ENCODE data around the gene PXT1.

Gene PXT1

DNA sequence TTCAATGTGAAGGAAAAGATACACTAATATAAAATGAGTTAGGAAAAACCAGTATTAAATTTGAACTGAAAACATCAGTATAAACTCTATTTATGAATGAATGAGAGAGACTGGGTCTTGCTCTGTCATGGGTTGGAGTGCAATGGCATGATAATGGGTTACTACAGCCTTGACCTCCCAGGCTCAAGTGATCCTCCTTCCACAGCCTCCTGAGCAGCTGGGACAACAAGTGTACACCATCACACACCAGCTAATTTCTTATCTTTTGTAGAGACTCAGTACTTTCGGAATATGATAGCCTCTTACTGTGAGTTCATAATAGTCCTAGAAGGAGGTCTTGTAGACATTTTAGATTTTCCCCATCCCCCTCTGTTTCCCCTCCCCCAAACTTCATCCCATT lies 21.6 kb upstream of the PXT1 start:
- H3K4me3 ChIP-seq (ENCODE audit: low read length) = no peak overlapping the region
- H3K9ac ChIP-seq (ENCODE audit: low read length) = no peak overlapping the region
- H3K36me3 ChIP-seq (replicated peaks; ENCODE audit: low read depth, low read length) = peaks cover 16% of the 10 kb centered on the region
- TF ChIP-seq EZH2phosphoT487 (IDR thresholded peaks at IDR 0.05; ENCODE audit: low read depth) = no peak
- TF ChIP-seq, protein P1, sequence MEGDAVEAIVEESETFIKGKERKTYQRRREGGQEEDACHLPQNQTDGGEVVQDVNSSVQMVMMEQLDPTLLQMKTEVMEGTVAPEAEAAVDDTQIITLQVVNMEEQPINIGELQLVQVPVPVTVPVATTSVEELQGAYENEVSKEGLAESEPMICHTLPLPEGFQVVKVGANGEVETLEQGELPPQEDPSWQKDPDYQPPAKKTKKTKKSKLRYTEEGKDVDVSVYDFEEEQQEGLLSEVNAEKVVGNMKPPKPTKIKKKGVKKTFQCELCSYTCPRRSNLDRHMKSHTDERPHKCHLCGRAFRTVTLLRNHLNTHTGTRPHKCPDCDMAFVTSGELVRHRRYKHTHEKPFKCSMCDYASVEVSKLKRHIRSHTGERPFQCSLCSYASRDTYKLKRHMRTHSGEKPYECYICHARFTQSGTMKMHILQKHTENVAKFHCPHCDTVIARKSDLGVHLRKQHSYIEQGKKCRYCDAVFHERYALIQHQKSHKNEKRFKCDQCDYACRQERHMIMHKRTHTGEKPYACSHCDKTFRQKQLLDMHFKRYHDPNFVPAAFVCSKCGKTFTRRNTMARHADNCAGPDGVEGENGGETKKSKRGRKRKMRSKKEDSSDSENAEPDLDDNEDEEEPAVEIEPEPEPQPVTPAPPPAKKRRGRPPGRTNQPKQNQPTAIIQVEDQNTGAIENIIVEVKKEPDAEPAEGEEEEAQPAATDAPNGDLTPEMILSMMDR (IDR thresholded peaks at IDR 0.05; ENCODE audit: low read depth, low read length) = no peak
- H3K4me2 ChIP-seq (ENCODE audit: low read length) = no peak overlapping the region
- peaks cover 3% of the 10 kb centered on the region; the same call in 1 of the 2 replicates for H3K4me1 ChIP-seq (ENCODE audit: low read length)
- no peaks in the 10 kb centered on the region for H3K27me3 ChIP-seq (ENCODE audit: low read depth, low read length)
- H3K27ac ChIP-seq (ENCODE audit: low read length) = no peak overlapping the region
- no peaks in the 10 kb centered on the region for H3K9me3 ChIP-seq (ENCODE audit: insufficient read depth, low read length)
- peaks cover 69% of the 10 kb centered on the region for H3K79me2 ChIP-seq (ENCODE audit: low read length)
- peaks cover 41% of the 10 kb centered on the region for H4K20me1 ChIP-seq (ENCODE audit: insufficient read depth, low read length)
- H2AFZ ChIP-seq (ENCODE audit: low read depth, low read length) = no peak overlapping the region

DNA sequence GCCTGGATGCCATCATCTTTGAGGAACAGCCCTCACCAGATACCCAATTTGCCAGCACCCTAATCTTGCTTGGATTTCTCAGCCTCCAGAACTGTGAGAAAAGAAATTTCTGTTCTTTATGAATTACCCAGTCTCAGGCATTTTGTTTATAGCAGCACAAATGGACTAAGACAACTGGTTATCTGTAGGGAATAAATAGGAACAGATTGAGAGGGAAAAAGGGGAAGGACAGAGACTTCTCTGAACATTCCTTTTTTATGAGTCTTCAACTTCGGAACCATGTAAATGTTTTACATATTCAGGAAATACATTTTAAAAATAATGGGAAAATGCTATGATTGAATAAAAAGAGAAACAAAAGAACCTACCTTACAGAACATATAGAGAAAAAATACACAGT lies 21.0 kb upstream of the PXT1 start:
- Histone ChIP-seq H3K79me2 (ENCODE audit: low read length) (peaks cover 68% of the 10 kb centered on the region), H4K20me1 (ENCODE audit: insufficient read depth, low read length) (peaks cover 39% of the 10 kb centered on the region), H3K4me2 (ENCODE audit: low read length) (no peak overlapping the region), H3K27me3 (ENCODE audit: low read depth, low read length) (no peaks in the 10 kb centered on the region), H3K36me3 (replicated peaks; ENCODE audit: low read depth, low read length) (peaks cover 16% of the 10 kb centered on the region), H3K4me3 (ENCODE audit: low read length) (no peak overlapping the region), H3K9ac (ENCODE audit: low read length) (no peak overlapping the region), H3K27ac (ENCODE audit: low read length) (no peak overlapping the region), H3K4me1 (ENCODE audit: low read length) (no peaks in the 10 kb centered on the region), H3K9me3 (ENCODE audit: insufficient read depth, low read length) (no peaks in the 10 kb centered on the region), H2AFZ (ENCODE audit: low read depth, low read length) (no peak overlapping the region)
- TF ChIP-seq EZH2phosphoT487 (IDR thresholded peaks at IDR 0.05; ENCODE audit: low read depth) = no peak
- TF ChIP-seq, protein P1 (IDR thresholded peaks at IDR 0.05; ENCODE audit: low read depth, low read length) = no peak

DNA sequence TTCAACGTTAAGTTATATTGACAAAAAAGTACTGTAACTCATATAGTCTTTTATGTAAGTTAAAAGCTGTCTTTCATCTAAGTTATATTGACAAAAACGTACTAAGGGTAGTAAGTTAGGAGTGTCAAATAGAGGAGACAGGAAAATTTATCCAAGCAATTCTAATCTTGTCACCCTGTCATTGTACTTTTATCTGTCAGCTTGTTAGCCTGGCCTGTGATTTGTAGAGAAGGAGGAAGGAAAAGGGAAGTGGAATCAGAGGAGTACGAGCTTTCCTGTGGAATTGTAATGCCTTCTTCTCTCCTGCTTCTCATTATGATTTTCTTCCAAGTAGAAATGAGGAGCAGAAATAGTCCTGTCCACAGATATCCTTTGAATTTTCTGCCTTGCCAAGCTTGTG lies 19.0 kb upstream of the PXT1 start:
- TF ChIP-seq, protein P1 (IDR thresholded peaks at IDR 0.05; ENCODE audit: low read depth, low read length) = no peak
- no peak for TF ChIP-seq EZH2phosphoT487 (IDR thresholded peaks at IDR 0.05; ENCODE audit: low read depth)
- Histone ChIP-seq H2AFZ (ENCODE audit: low read depth, low read length) (no peak overlapping the region), H3K79me2 (ENCODE audit: low read length) (peaks cover 72% of the 10 kb centered on the region), H3K27ac (ENCODE audit: low read length) (no peak overlapping the region), H3K9ac (ENCODE audit: low read length) (no peak overlapping the region), H3K9me3 (ENCODE audit: insufficient read depth, low read length) (no peaks in the 10 kb centered on the region), H3K4me2 (ENCODE audit: low read length) (no peak overlapping the region), H4K20me1 (ENCODE audit: insufficient read depth, low read length) (peaks cover 41% of the 10 kb centered on the region), H3K4me1 (ENCODE audit: low read length) (no peaks in the 10 kb centered on the region), H3K27me3 (ENCODE audit: low read depth, low read length) (no peaks in the 10 kb centered on the region), H3K36me3 (replicated peaks; ENCODE audit: low read depth, low read length) (peaks cover 13% of the 10 kb centered on the region), H3K4me3 (ENCODE audit: low read length) (no peak overlapping the region)

DNA sequence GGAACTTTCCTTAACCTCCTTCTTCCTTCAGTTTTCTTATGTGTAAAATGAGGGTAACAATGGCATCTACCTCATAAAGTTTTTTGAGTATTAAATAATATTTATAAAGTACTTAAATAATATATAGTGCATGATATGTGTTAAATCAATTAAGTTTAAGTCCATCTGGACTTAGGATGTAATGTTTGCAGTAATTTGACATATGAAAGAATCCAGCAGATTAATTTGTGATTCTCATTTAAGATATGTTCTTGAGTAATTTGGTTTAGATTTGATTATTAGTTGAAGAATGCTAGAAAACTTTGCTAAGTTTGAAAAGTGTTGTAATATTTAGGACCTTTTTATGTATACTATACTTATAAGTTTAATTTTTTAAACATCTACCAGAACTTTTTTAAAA lies 18.3 kb upstream of the PXT1 start:
- no peak for TF ChIP-seq EZH2phosphoT487 (IDR thresholded peaks at IDR 0.05; ENCODE audit: low read depth)
- TF ChIP-seq, protein P1 (IDR thresholded peaks at IDR 0.05; ENCODE audit: low read depth, low read length) = no peak

More for the DNA sequence above, 18.3 kb upstream of the PXT1 start:
- H3K4me2 ChIP-seq (ENCODE audit: low read length) = no peak overlapping the region
- no peak overlapping the region for H3K27ac ChIP-seq (ENCODE audit: low read length)
- no peaks in the 10 kb centered on the region for H3K27me3 ChIP-seq (ENCODE audit: low read depth, low read length)
- peaks cover 41% of the 10 kb centered on the region for H4K20me1 ChIP-seq (ENCODE audit: insufficient read depth, low read length)
- H3K79me2 ChIP-seq (ENCODE audit: low read length) = peaks cover 73% of the 10 kb centered on the region
- H3K9me3 ChIP-seq (ENCODE audit: insufficient read depth, low read length) = no peaks in the 10 kb centered on the region
- H3K36me3 ChIP-seq (replicated peaks; ENCODE audit: low read depth, low read length) = peaks cover 13% of the 10 kb centered on the region
- no peaks in the 10 kb centered on the region for H3K4me1 ChIP-seq (ENCODE audit: low read length)
- H3K9ac ChIP-seq (ENCODE audit: low read length) = no peak overlapping the region
- no peak overlapping the region for H2AFZ ChIP-seq (ENCODE audit: low read depth, low read length)
- no peak overlapping the region for H3K4me3 ChIP-seq (ENCODE audit: low read length)
